ENCODE results near the gene CTSH.

GRCh38 chr15:78933187-78933822, 11.5 kb downstream of the CTSH start:
- TF ChIP-seq POLR2A (IDR thresholded peaks at IDR 0.05) (no peak), CTCF (IDR thresholded peaks at IDR 0.05) (no peak), POLR2AphosphoS5 (IDR thresholded peaks at IDR 0.05) (no peak)

Measured in gastroesophageal sphincter (tissue), 3 donors.